ENCODE results near the gene LFNG.

GRCh38 chr7:2520761-2521290, 1.3 kb downstream of the LFNG start:
- TF ChIP-seq ELF4 (IDR thresholded peaks at IDR 0.05) (no peak), FOXK2 (IDR thresholded peaks at IDR 0.05) (no peak)

All from HEK293T (cell line).